Myocyte (in vitro differentiated cells): ENCODE results near the gene PPP2R1A. TPM values are rescaled to one million over a fixed set of nuclear protein-coding genes. Genes with fewer than 3 reads are reported as not detected.

Source experiments
- DNase-seq: peaks from one replicate; pipeline ENCODE4 v3.0.0-alpha.2; 2012; ENCODE audit warnings: low read depth
- polyA plus RNA-seq: library from polyadenylated mRNA; unstranded; fragments of >200 nt; gene quantifications from one replicate; pipeline ENCODE4 v1.2.1, GENCODE V29; 2012; ENCODE audit warnings: missing spikeins
- total RNA-seq: library from RNA; depleted of rRNA; stranded (reverse); fragments of >200 nt; gene quantifications from 2 replicates; pipeline ENCODE4 v1.2.3, GENCODE V29; 2014

PPP2R1A gene
- total RNA-seq = 351 and 428 TPM in 2 replicates
- 469 TPM for polyA plus RNA-seq

- peak; percentile 100 for DNase-seq
Measured at GRCh38 chr19:52189735-52190486, at the start of gene PPP2R1A. Gene PPP2R1A, plus strand, starts transcription at chr19:52190052. Its CDS starts 45 bp downstream, at chr19:52190097.

- no peak for DNase-seq
Measured at GRCh38 chr19:52141203-52141602, 48.6 kb upstream of the PPP2R1A start.

- DNase-seq = no peak
Measured at GRCh38 chr19:52142001-52142595, 47.8 kb upstream of the PPP2R1A start.

GRCh38 chr19:52148256-52148655, 41.6 kb upstream of the PPP2R1A start:
- DNase-seq = no peak

- no peak for DNase-seq
Measured at GRCh38 chr19:52155596-52156359, 34.1 kb upstream of the PPP2R1A start.

GRCh38 chr19:52170304-52170703, 19.5 kb upstream of the PPP2R1A start:
- no peak for DNase-seq

GRCh38 chr19:52170863-52171320, 19.0 kb upstream of the PPP2R1A start:
- DNase-seq = no peak

GRCh38 chr19:52171321-52172169, 18.3 kb upstream of the PPP2R1A start, which contains the start of gene ZNF836:
Gene ZNF836, minus strand, starts transcription at chr19:52171621. Its CDS starts 3,549 bp downstream, at chr19:52168072.
- peak; percentile 75 for DNase-seq

- no peak for DNase-seq
Measured at GRCh38 chr19:52172347-52172746, 17.5 kb upstream of the PPP2R1A start.

GRCh38 chr19:52176574-52176973, 13.3 kb upstream of the PPP2R1A start:
- no peak for DNase-seq

- no peak for DNase-seq
Measured at GRCh38 chr19:52187407-52187806, 2.4 kb upstream of the PPP2R1A start.

GRCh38 chr19:52188822-52189734, 774 bp upstream of the PPP2R1A start:
- no peak for DNase-seq

- peak; percentile 67 for DNase-seq
Measured at GRCh38 chr19:52190487-52191293, 838 bp downstream of the PPP2R1A start.

GRCh38 chr19:52191389-52191788, 1.5 kb downstream of the PPP2R1A start:
- no peak for DNase-seq

- peak; percentile 29 for DNase-seq
Measured at GRCh38 chr19:52191951-52192350, 2.1 kb downstream of the PPP2R1A start.

- no peak for DNase-seq
Measured at GRCh38 chr19:52196256-52196967, 6.6 kb downstream of the PPP2R1A start.

GRCh38 chr19:52197964-52198363, 8.1 kb downstream of the PPP2R1A start:
- DNase-seq = no peak

GRCh38 chr19:52198678-52199077, 8.8 kb downstream of the PPP2R1A start:
- DNase-seq = no peak
